Breast epithelium (tissue), 3 donors: ENCODE data around the gene SEMA3C.

Experiments used
- CTCF ChIP-seq, 3 donors: fragments of 450-650 bp; IDR thresholded peaks; one replicate each; pipeline ENCODE4 v1.5.1; 2016 to 2017; ENCODE audit warnings: antibody characterized with exemption in 3 of 3, mild to moderate bottlenecking in 3 of 3, moderate library complexity in 3 of 3
- POLR2A ChIP-seq: fragments of 450-650 bp; IDR thresholded peaks from one replicate; pipeline ENCODE4 v1.6.1; 2016; ENCODE audit warnings: antibody characterized with exemption, mild to moderate bottlenecking, moderate library complexity
- POLR2AphosphoS5 ChIP-seq, 3 donors: sonication (generic); formaldehyde crosslinking; IDR thresholded peaks; one replicate each; pipeline ENCODE4 v1.6.1; 2017; ENCODE audit warnings: antibody characterized with exemption in 3 of 3

- TF ChIP-seq POLR2AphosphoS5 (IDR thresholded peaks at IDR 0.05) (no peak), CTCF (IDR thresholded peaks at IDR 0.05) (no peak), POLR2A (no peak)
These were observed 144.9 kb downstream of the SEMA3C start for GRCh38 chr7:80773787-80774508.
